Subcutaneous abdominal adipose tissue (tissue), 5 donors: Measurements from ENCODE around the gene MROH8.

Experiments
- H3K27ac ChIP-seq: one replicate; pipeline ENCODE4 v1.7.0; 2013; ENCODE audit warnings: low read depth, mild to moderate bottlenecking, inconsistent platforms, low read length, moderate library complexity
- H3K27me3 ChIP-seq, 5 donors: one replicate each; pipeline ENCODE4 v1.7.0; 2013; ENCODE audit warnings: low read length in 5 of 5, inconsistent platforms in 1 of 5; ENCODE audit not compliant: control insufficient read depth in 5 of 5, insufficient read depth in 4 of 5
- H3K36me3 ChIP-seq, 5 donors: one replicate each; pipeline ENCODE4 v1.7.0; 2013; ENCODE audit warnings: low read length in 5 of 5; ENCODE audit not compliant: control insufficient read depth in 5 of 5, insufficient read depth in 5 of 5
- H3K4me1 ChIP-seq, 5 donors: one replicate each; pipeline ENCODE4 v1.7.0; 2013; ENCODE audit warnings: low read length in 5 of 5, mild to moderate bottlenecking in 3 of 5, moderate library complexity in 1 of 5; ENCODE audit not compliant: control insufficient read depth in 5 of 5, insufficient read depth in 5 of 5
- H3K4me3 ChIP-seq, 5 donors: one replicate each; pipeline ENCODE4 v1.7.0; 2013; ENCODE audit warnings: low read length in 5 of 5, low read depth in 1 of 5
- H3K9ac ChIP-seq, 5 donors: one replicate each; pipeline ENCODE4 v1.7.0; 2013; ENCODE audit warnings: low read length in 5 of 5, mild to moderate bottlenecking in 4 of 5, moderate library complexity in 3 of 5
- H3K9me3 ChIP-seq, 5 donors: one replicate each; pipeline ENCODE4 v1.7.0; 2013; ENCODE audit warnings: low read length in 5 of 5; ENCODE audit not compliant: control insufficient read depth in 5 of 5
- donor health status: healthy.
- donor health status: healthy.
- donor health status: healthy.
- donor health status: healthy.
- donor health status: healthy.

Gene MROH8

DNA sequence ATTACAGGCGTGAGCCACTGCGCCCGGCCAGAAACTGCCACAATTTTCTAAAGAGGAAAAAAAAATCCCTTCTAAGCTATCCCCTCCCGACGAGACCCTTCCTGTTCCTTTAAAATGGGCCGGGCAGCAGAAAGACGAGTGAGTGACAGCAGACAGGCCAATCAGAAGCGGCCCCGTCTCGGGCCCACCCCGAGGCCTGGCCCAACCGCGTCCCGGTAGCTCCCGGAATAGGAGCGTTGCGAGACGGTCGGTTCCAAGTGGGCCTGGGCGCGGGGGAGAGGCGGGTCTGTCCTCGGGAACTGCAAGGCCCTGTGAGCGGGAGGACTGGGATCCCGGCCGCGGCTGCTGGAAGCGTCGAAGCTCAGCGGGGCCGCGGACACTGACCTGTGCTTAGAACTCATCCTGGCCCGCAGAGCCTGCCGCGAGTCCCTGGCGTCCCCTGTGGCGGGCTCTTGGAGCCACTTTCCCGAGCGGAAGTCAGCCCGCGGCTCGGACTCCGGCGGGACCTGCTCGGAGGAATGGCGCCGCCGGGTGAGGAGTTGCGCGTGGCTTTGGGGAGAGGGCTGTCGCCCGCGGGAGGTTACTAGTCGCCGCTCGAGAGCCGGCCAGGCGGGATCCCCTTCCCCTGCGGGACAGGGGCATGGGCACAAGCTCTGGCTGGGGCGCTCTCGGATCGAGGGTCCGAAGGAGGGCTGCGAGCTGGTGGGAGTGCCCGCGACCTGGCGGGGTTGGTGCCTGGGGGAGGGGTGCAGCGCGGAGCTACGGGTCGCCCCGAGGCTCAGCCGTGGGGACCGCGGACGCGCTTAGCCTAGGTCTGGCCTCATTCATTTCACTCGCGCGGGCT lies at the start of gene MROH8, which contains the start of gene RPN2:
Gene MROH8 (minus strand): TSS at position 710 of the 844 bp plus-strand sequence.
Gene RPN2 (plus strand): TSS at position 492 of the 844 bp plus-strand sequence. CDS start 27 bp downstream, at position 519.
- H3K4me1 ChIP-seq: peaks cover 8 to 29% (median 25%) of the 10 kb centered on the region in 5 donors
- H3K27me3 ChIP-seq: no peaks in the 10 kb centered on the region
- H3K27ac ChIP-seq: peak within 1 kb of the TSS; percentile 99
- H3K9ac ChIP-seq: peak within 1 kb of the TSS; percentile 86 to 99 (median 97)
- peak within 1 kb of the TSS; percentile 79 to 91 (median 88) for H3K4me3 ChIP-seq
- H3K9me3 ChIP-seq: no peaks in the 10 kb centered on the region
- peaks cover 0 to 7% (median 6%) of the 10 kb centered on the region in 5 donors for H3K36me3 ChIP-seq

DNA sequence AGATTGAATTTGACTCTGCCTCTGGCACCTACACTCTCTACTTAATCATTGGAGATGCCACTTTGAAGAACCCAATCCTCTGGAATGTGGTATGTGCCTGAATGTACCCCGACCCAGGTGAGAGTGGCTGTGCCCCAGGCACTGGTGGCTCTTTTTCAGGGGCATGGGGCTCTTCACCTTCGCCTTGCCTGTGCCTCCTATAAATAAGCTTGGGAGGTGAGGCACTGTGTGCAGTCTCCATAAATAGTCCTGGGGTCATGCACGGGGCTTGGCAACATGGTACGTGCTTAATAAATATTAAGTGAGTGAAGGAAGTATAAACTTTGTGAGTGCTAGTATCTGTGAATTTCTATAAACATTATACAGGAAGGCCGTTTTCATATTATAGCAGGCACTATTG lies 49.3 kb upstream of the MROH8 start:
- Histone ChIP-seq H3K4me1 (peaks cover 3 to 23% (median 16%) of the 10 kb centered on the region in 5 donors), H3K36me3 (peaks cover 30 to 100% (median 94%) of the 10 kb centered on the region in 5 donors), H3K4me3 (no peak overlapping the region), H3K27me3 (no peaks in the 10 kb centered on the region), H3K27ac (no peak overlapping the region), H3K9me3 (no peaks in the 10 kb centered on the region), H3K9ac (no peak overlapping the region)

DNA sequence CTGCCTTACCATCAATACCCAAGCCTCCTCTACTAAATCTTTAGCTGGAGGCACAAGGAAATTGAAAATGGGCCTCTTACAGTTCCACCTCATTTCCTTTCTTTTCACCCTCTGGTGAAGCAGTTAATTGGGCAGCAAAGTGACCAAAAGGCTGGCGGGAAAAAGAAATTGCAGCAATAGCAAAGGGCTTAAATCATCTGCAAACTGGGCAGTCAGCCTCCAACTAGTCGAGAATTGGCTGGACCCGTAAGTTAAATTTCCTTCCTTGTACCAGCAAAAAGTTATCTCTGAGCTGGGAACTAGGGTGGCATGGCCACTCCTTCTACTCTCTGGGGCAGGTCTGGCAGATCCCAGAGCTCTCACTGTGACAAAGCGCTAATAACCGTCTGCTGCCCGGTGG lies 48.7 kb upstream of the MROH8 start:
- H3K27ac ChIP-seq: no peak overlapping the region
- H3K36me3 ChIP-seq: peaks cover 29 to 99% (median 94%) of the 10 kb centered on the region in 5 donors
- H3K9ac ChIP-seq: no peak overlapping the region

DNA sequence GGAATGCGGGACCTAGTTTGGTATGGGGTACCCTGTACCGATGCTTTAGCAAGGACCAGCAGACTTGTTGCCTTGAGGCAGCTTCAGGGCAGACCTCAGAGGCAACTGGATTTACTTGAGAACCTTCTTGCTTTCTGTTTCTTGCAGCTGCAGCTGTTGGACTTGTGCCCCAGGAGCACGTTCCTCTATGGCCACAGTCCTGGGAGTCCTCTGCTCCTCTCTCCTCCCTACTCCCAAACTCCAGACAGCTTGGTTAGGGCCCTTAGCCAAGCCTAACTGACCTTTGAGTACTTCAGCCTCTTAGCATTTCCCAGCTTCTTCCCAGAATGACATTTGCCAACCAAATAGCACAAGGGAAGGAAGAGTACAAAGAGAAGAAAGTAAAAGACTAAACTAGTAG lies 47.5 kb upstream of the MROH8 start:
- Histone ChIP-seq H3K4me3 (no peak overlapping the region), H3K4me1 (peaks cover 3 to 23% (median 16%) of the 10 kb centered on the region in 5 donors), H3K36me3 (peaks cover 24 to 92% (median 84%) of the 10 kb centered on the region in 5 donors), H3K27ac (peak overlapping the region; percentile 9), H3K9me3 (no peaks in the 10 kb centered on the region), H3K9ac (peak overlapping the region in 2 of 5 donors; percentile 2 to 21), H3K27me3 (no peaks in the 10 kb centered on the region)

More for the DNA sequence above, 48.7 kb upstream of the MROH8 start:
- Histone ChIP-seq H3K9me3 (no peaks in the 10 kb centered on the region), H3K27me3 (no peaks in the 10 kb centered on the region), H3K4me1 (peaks cover 3 to 23% (median 16%) of the 10 kb centered on the region in 5 donors), H3K4me3 (no peak overlapping the region)

DNA sequence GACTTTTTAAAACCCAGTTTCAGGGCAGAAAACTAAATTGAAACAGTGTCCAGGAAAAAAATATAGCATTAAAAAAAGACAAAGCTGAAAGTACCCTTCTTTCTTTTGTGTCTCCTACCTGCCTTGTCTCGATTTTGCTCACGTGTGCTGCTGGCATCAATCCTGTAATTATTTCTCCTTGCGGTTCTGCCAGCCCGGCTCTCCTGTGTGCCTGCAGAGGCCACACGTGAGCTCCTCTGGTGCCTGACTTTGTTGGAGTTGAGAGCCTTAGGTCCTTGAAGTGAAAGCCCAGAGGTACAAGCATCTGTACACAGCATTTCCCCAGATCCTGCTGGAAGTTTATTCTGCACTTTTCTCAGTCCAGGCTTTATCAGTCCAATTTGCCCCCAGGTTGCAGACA lies 45.8 kb upstream of the MROH8 start:
- no peaks in the 10 kb centered on the region for H3K27me3 ChIP-seq
- peaks cover 20 to 76% (median 69%) of the 10 kb centered on the region in 5 donors for H3K36me3 ChIP-seq
- no peak overlapping the region for H3K4me3 ChIP-seq
- H3K4me1 ChIP-seq: peaks cover 3 to 39% (median 24%) of the 10 kb centered on the region in 5 donors
- no peak overlapping the region for H3K27ac ChIP-seq
- H3K9me3 ChIP-seq: no peaks in the 10 kb centered on the region
- H3K9ac ChIP-seq: no peak overlapping the region

DNA sequence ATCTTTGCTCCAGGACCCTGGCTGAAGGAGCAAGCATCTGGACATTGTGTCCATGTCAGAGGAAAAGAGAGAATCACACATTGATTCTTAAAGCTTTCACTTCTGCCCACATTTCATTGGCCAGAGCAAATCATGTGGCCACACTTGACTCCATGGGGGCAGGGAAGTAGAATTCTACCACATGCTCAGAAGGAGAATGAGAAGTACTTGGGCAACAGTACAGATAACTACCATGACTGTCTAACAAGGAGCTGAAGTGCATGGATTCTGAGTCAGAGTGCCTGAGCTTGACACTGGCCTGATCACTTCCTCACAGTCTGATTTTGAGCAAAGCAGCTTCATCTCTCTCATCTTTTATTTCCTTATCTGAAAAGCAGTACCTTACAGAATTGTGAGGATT lies 43.7 kb upstream of the MROH8 start:
- Histone ChIP-seq H3K4me3 (no peak overlapping the region), H3K9me3 (no peaks in the 10 kb centered on the region), H3K27ac (peak overlapping the region; percentile 7), H3K36me3 (peaks cover 22 to 72% (median 48%) of the 10 kb centered on the region in 5 donors), H3K9ac (no peak overlapping the region), H3K4me1 (peaks cover 3 to 51% (median 27%) of the 10 kb centered on the region in 5 donors), H3K27me3 (no peaks in the 10 kb centered on the region)

DNA sequence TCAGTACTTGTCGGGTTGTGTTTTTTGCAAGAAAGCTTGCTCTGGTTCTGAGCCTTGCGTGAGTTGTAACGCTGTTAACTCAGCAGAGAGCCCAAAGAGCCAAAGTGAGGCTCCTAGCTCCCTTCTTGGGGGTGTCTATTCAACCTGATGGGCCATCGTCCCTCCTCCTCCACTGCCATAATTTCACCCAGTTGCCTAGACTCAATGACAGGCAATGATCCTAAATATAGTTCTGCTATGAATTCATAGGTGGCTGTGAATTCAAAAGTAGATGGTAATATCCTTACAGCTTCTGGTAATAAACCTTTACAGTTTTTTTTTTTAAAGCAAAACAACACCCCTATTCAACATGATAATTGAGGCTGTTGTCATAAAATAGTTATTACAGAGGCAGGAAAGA lies 42.7 kb upstream of the MROH8 start:
- Histone ChIP-seq H3K9me3 (no peaks in the 10 kb centered on the region), H3K36me3 (peaks cover 20 to 69% (median 41%) of the 10 kb centered on the region in 5 donors), H3K9ac (no peak overlapping the region), H3K27me3 (no peaks in the 10 kb centered on the region), H3K27ac (peak overlapping the region; percentile 39), H3K4me1 (peaks cover 3 to 46% (median 17%) of the 10 kb centered on the region in 5 donors), H3K4me3 (no peak overlapping the region)

DNA sequence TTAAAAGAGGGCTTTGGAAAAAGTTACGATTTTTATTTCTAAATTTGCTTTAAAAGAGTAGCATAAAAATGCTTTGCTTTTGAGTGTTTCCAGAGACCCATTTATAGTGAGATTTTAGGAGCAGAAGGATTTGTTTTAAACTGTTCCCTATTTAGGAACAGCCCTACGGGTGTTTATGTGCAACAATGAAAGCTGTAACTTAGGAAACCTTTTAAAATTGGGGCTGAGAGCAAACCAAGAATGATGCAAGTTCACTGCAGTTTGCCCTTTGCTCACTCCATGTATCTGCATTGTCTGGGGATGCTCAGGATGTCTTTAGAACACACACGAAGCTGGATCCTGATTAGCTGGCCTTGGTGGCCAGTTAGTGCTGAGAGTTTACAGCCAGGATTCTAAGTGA lies 41.4 kb upstream of the MROH8 start:
- Histone ChIP-seq H3K9me3 (no peaks in the 10 kb centered on the region), H3K4me1 (peaks cover 0 to 40% (median 12%) of the 10 kb centered on the region in 5 donors), H3K27ac (peak overlapping the region; percentile 21), H3K9ac (peak overlapping the region in 1 of 5 donors; percentile 51), H3K4me3 (no peak overlapping the region), H3K27me3 (no peaks in the 10 kb centered on the region), H3K36me3 (peaks cover 20 to 63% (median 30%) of the 10 kb centered on the region in 5 donors)

DNA sequence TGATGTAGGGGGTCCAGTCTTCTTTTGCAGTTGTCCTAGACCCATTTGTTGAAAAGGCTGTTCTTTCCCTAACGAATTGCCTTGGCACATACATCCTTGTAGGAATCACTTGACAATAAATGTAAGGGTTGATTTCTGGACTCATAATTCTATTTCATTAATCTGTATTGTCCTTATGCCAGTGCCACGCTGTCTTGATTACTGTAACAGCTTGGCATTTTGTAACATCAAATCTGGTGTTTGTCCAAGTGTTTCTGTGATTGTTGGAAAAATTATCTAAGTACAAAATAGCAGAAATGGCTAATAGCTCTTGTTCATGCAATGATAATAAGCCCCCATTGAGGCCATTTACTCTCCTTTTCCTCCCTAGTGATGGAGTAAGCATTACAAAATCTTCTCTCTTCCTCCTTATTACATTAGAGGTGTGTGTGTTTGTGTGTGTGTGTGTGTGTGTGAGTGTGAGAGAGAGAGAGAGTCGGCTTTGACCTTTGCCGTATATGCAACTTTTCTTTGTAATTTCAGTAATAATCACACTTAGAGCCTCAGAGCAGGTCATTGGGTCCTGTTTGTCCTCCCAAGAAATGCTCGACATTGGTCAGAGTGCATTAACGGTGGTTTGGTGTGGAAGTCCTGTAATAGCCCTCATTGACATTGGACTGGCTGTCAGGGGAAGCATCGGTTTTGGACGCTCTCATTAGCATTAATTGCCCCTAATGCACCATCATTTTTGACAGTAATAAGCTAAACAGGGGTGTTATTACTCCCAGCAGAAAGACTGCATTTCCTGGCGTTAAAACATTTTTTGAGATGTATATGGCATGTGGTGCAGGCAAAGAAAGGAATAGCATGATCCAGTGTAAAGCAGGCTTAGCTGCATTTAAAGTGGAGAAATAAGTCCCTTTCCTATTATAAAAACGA lies 40.7 kb upstream of the MROH8 start:
- H3K36me3 ChIP-seq: peaks cover 25 to 62% (median 27%) of the 10 kb centered on the region in 5 donors
- H3K27ac ChIP-seq: peak overlapping the region; percentile 21
- peaks cover 0 to 37% (median 12%) of the 10 kb centered on the region in 5 donors for H3K4me1 ChIP-seq
- peak overlapping the region in 1 of 5 donors; percentile 51 for H3K9ac ChIP-seq
- no peak overlapping the region for H3K4me3 ChIP-seq
- no peaks in the 10 kb centered on the region for H3K9me3 ChIP-seq
- no peaks in the 10 kb centered on the region for H3K27me3 ChIP-seq
